ENCODE results near the gene DYRK2.

GRCh38 chr12:67701121-67701520, 52.6 kb downstream of the DYRK2 start:
- no peak for TF ChIP-seq POLR2A (IDR thresholded peaks at IDR 0.05)
- TF ChIP-seq, protein P1, sequence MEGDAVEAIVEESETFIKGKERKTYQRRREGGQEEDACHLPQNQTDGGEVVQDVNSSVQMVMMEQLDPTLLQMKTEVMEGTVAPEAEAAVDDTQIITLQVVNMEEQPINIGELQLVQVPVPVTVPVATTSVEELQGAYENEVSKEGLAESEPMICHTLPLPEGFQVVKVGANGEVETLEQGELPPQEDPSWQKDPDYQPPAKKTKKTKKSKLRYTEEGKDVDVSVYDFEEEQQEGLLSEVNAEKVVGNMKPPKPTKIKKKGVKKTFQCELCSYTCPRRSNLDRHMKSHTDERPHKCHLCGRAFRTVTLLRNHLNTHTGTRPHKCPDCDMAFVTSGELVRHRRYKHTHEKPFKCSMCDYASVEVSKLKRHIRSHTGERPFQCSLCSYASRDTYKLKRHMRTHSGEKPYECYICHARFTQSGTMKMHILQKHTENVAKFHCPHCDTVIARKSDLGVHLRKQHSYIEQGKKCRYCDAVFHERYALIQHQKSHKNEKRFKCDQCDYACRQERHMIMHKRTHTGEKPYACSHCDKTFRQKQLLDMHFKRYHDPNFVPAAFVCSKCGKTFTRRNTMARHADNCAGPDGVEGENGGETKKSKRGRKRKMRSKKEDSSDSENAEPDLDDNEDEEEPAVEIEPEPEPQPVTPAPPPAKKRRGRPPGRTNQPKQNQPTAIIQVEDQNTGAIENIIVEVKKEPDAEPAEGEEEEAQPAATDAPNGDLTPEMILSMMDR (IDR thresholded peaks at IDR 0.05), result no peak

All from breast epithelium (tissue), 3 donors.